ENCODE results near the gene SPCS1.
"Not testable (repeated sequence)": the region's sequence is repeated elsewhere in the genome, so short reads cannot be mapped to it uniquely, and the experiment has no call there.

SPCS1 gene

DNA sequence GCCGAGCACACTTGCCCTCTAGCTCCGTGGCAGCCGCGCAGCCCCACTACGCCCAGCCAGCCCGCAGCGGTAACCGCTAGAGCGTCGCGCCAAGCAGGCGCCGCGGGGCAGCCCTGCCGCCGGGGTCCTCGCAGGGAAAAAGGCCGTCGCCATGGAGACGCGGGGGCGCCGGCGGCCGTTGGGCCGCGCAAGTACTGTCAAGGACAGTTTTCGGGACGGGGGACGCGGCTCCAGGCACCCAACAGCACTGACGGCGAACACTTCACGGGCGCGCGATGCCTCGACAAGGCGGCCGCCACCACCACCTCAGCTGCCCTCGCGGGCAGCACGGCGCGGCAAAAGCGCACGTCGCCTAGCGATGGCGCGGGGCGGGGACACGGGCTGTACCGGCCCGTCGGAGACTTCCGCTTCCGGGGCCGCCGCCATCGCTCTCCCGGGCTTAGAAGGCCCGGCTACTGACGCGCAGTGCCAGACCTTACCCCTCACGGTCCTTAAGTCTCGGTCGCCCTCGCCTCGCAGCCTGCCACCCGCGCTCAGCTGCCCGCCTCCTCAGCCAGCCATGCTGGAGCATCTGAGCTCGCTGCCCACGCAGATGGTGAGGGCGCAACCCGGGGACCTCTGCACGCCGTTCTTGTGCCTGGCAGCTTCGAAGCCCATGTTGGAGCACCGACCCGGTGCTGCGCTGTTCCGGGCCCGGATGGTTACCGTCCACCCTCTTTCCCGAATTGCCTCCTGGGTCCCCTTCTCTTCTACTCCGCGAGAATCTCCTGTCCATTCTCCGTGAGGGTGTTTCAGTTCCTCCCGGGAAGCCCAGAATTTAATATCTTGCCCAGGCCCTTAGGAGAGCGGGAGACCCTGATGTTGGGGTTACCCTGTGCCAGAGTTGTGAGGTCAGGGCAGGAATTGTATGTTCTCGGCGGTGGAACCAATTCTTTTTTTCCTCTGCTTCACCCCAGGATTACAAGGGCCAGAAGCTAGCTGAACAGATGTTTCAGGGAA is at the start of gene SPCS1, which contains the start of gene GLT8D1:
TSS of gene SPCS1 (plus strand) at position 419 of the 999 bp plus-strand sequence. CDS start at position 560, 141 bp downstream.
TSS of gene GLT8D1 (minus strand) at position 104 of the 999 bp plus-strand sequence. CDS start 5,331 bp downstream, outside the sequence.
- DNase-seq (ENCODE audit: low read depth, low spot score) = peak; percentile 69

GRCh38 chr3:52660046-52660445 is 45.9 kb upstream of the SPCS1 start:
- DNase-seq (ENCODE audit: low read depth, low spot score) = no peak

- DNase-seq (ENCODE audit: low read depth, low spot score) = no peak
These were observed 42.8 kb upstream of the SPCS1 start for GRCh38 chr3:52663098-52663497.

DNA sequence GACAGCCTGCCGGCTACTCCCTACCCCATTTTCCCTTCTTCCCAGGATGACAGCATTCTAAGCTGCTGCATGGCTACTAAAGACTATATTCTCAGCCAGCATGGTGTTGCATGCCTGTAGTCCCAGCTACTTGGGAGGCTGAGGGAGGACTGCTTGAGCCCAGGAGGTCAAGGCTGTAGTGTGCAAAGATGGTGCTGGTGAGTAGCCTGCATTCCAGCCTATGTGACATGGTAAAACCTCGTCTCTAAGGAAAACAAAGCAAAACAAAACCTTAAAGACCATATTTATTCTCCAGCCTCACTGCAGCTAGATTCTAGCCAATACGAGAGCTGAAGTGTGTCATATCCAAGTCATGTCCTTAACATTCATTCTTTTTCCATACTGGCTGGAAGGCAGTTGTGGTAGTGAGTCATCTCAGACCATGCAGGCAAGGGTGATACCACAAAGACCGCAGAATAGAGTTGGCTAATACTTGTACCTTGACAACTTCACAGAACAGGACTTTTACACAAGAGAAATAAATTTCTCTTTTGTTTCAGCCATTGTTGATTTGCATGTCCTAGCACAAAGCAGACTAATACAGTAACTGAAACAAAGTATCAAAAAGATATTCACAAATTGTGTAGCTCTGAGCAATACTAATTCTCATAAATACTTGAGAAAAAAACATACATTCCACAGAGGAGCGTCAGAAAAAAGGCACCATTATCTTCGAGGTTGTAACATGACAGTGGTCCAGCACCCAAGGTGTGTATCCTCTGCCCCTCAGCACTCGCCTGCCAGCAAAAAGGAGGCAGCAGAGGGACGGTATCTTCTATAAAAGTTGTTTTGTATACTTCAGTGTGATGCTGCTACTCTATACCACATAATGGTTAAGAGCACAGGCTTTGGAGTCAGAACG is 35.0 kb upstream of the SPCS1 start:
- DNase-seq (ENCODE audit: low read depth, low spot score) = no peak

GRCh38 chr3:52671676-52672075 is 34.2 kb upstream of the SPCS1 start:
- DNase-seq (ENCODE audit: low read depth, low spot score) = no peak

GRCh38 chr3:52676201-52676600 is 29.7 kb upstream of the SPCS1 start:
- DNase-seq (ENCODE audit: low read depth, low spot score) = not testable (repeated sequence)

GRCh38 chr3:52678265-52679198 is 27.4 kb upstream of the SPCS1 start:
- no peak for DNase-seq (ENCODE audit: low read depth, low spot score)

DNA sequence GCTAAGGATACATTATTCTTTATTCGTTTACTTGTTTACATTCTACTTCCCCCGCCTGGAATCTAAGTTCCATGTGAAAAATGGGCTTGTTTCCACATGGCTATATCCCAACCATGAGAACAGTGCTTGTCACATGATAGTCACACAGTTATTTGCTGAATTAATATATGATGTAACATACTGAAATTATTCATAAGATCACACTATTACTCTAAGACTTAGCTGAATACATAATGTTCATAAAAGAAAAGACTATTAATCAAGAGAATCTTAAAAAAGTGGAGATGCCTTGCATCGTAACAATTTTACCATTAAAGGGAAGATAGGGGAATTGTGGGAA is 26.7 kb upstream of the SPCS1 start:
- DNase-seq (ENCODE audit: low read depth, low spot score) = no peak

- DNase-seq (ENCODE audit: low read depth, low spot score) = no peak
These were observed 26.1 kb upstream of the SPCS1 start for GRCh38 chr3:52679811-52680210.

DNA sequence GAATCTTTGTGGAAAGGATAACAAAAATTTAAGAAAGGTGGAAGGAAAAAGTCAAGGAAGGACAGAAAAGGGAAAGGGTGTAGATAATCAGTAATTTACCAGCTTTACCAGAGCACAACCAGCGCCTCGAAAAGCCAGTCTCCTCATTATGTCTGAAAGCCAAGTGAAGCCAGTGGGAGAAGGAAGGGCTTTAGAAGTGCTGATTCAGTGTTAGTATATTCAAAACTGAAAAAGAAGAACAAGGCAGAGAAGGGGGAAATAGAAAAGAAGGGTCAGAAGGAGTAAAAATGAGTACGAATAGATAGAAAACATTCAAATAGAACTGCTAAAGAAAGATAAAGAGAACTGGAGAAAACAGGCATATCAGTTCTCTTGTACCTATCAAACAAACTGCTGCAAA is 24.3 kb upstream of the SPCS1 start:
- no peak for DNase-seq (ENCODE audit: low read depth, low spot score)

DNA sequence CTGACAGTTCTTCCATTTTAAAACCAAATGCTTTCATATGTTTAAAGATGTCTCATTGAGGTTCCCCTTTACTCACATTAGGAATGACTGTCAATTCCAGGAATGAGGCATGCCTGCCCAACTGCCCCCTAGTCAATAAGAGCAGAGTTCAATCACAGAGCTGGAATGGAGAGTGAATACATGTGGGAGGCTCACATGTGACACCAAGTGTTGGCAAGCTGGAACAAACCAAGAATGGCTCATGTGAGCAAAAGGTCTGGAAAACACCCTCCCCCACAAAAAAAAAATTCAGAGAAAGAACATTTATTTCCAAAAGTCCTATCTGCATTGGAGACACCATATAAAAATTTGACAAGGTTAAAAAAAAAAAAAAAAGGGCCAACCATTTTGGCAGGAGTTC is 23.9 kb upstream of the SPCS1 start:
- no peak for DNase-seq (ENCODE audit: low read depth, low spot score)

GRCh38 chr3:52683611-52684010 is 22.3 kb upstream of the SPCS1 start:
- DNase-seq (ENCODE audit: low read depth, low spot score) = no peak

DNA sequence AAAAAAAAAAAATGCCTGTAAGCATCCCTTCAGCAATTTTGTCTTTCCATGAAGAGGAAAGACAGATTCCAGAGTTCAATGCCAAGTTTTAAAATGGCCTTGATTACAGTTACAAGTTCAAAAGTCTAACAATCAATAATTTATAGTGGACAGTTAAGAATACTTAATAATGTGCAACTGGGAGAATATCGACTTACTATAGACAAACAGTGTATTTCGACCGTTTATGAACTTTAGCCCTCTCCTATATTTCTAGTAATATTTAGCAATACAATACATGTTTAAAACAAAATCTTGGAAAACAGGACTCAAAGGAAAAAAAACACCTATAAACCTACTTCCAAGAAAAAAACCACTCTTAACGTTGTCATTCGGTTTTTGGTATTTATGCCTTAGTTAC is 21.7 kb upstream of the SPCS1 start:
- DNase-seq (ENCODE audit: low read depth, low spot score) = no peak

DNA sequence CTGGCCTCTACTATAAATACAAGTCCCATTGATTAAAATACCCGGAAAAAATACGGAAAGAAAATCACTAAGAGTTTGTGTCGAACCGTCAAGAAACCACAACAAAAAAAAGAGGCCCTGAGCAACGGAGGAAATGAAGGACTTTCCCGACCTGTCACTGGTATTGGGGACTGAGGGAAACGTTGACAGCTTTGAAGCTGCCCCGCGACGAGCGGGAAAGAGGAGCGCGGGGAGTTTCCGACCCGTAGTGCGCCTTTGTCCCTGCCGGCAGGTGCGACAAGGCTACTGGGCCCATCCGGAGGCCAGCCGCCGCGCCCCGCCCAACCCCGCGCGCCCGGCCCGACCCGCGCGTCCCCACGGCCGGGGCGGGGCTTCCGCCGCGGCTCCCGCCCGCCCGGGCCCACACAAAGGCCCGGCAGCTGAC is 20.6 kb upstream of the SPCS1 start:
- peak; percentile 58 for DNase-seq (ENCODE audit: low read depth, low spot score)

DNA sequence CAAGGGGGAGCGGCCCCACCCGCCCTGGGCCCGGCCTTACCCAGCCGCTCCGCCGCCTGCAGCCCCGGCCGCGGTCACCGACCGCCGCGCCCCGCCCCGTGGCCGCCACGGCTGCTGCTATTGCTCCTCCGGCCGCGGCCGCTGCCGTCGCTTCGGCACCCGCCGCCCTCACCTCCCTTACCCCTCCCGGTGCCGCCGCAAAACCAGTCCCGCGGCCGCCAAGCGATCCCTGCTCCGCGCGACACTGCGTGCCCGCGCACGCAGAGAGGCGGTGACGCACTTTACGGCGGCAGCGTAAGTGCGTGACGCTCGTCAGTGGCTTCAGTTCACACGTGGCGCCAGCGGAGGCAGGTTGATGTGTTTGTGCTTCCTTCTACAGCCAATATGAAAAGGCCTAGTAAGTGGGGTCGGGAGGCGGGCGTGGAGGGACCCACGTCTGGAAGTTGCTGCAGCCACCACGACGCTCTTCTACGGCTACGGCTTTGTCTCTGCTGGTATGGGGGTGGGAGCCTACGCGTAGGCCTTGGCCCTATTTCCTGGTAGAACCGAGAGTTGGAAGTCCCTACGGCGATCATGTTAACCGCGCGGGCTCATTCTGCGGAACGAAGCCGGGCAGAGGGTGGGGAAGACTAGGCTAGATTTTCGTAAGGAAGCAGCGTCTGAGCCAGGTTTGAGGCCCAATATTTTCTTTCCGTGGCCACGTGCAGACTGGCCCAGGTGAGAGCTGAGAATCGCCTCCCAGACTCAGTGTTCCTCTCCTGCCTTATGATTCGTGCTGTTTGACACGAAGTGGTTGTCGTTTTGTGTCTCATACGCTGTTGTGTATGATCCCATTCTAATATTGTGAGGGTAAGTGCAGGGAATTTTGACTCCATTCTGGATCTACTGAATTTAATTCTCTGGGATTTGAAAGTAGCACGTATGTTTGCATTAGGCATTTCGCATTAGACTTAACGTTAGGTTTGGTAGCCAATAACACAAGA is 19.9 kb upstream of the SPCS1 start, which contains the start of the genes GNL3 and PBRM1:
TSS of gene GNL3 (plus strand) at position 324 of the 983 bp plus-strand sequence. CDS start at position 385, 61 bp downstream.
TSS of gene PBRM1 (minus strand) at position 205 of the 983 bp plus-strand sequence.
- DNase-seq (ENCODE audit: low read depth, low spot score) = peak; percentile 84

- no peak for DNase-seq (ENCODE audit: low read depth, low spot score)
These were observed 17.6 kb upstream of the SPCS1 start for GRCh38 chr3:52688266-52688665.

GRCh38 chr3:52689151-52689550 is 16.8 kb upstream of the SPCS1 start:
- DNase-seq (ENCODE audit: low read depth, low spot score) = no peak

DNA sequence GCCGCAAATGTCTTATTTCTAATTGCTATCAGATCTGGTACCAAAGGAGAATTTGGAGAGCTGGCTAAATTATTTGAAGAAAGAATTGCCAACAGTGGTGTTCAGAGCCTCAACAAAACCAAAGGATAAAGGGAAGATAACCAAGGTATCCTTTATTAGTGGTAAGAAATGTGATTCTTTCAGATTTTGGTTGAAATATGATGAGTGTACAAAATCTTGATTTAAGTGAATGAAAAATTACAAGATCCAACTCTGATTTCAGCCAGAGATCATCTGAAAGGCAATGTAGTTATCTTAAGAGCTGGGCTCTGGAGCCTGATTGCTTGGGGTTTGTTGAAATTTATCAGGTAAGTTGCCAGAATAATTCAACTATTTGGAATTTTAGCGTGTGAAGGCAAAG is 15.3 kb upstream of the SPCS1 start:
- no peak for DNase-seq (ENCODE audit: low read depth, low spot score)

DNA sequence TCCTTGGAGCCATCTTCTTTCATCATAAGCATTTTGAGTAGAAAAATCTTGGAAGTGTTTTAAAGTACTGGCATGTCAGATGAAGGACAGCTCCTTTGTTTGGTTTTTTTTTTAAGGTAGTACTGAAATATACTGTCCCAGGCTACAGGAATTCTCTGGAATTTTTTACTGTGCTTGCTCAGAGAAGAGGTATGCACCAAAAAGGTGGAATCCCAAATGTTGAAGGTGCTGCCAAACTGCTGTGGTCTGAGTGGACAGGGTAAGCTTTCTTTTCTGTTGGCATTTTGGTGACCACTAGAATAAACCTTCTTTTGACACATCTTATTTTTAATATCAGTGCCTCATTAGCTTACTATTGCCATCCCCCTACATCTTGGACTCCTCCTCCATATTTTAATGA is 12.8 kb upstream of the SPCS1 start:
- DNase-seq (ENCODE audit: low read depth, low spot score) = no peak
